Ishikawa (cell line): Measurements from ENCODE around the gene SLITRK5.

Source experiments
- CEBPB ChIP-seq: IDR thresholded peaks from 2 replicates; pipeline ENCODE4 v1.6.1; 2012
- CREB1 ChIP-seq: IDR thresholded peaks from 2 replicates; pipeline ENCODE4 v1.6.1; 2012; ENCODE audit warnings: low read depth
- EGR1 ChIP-seq: IDR thresholded peaks from 2 replicates; pipeline ENCODE4 v1.6.1; 2012
- EP300 ChIP-seq: IDR thresholded peaks from 2 replicates; pipeline ENCODE4 v1.6.1; 2012; ENCODE audit warnings: borderline replicate concordance
- FOXM1 ChIP-seq: IDR thresholded peaks from 2 replicates; pipeline ENCODE4 v1.6.1; 2012; ENCODE audit warnings: low read depth, borderline replicate concordance
- MAX ChIP-seq: IDR thresholded peaks from 2 replicates; pipeline ENCODE4 v1.6.1; 2012
- NFIC ChIP-seq: IDR thresholded peaks from 2 replicates; pipeline ENCODE4 v1.6.1; 2012
- RAD21 ChIP-seq: IDR thresholded peaks from 2 replicates; pipeline ENCODE4 v1.6.1; 2012; ENCODE audit warnings: low read depth
- REST ChIP-seq: IDR thresholded peaks from 2 replicates; pipeline ENCODE4 v1.6.1; 2012; ENCODE audit warnings: low read depth, mild to moderate bottlenecking
- TAF1 ChIP-seq: IDR thresholded peaks from 2 replicates; pipeline ENCODE4 v1.6.1; 2012; ENCODE audit warnings: low read depth, mild to moderate bottlenecking
- TCF12 ChIP-seq: IDR thresholded peaks from 2 replicates; pipeline ENCODE4 v1.6.1; 2012; ENCODE audit warnings: low read depth
- TEAD4 ChIP-seq: IDR thresholded peaks from 2 replicates; pipeline ENCODE4 v1.6.1; 2012
- USF1 ChIP-seq: IDR thresholded peaks from 2 replicates; pipeline ENCODE4 v1.6.1; 2012
- YY1 ChIP-seq: IDR thresholded peaks from 2 replicates; pipeline ENCODE4 v1.6.1; 2012; ENCODE audit warnings: low read depth
- ZBTB7A ChIP-seq: IDR thresholded peaks from 2 replicates; pipeline ENCODE4 v1.6.1; 2012; ENCODE audit warnings: low read depth

The SLITRK5 gene

GRCh38 chr13:87671031-87671752 is at the start of gene SLITRK5:
SLITRK5 (plus strand) TSS chr13:87671371; CDS start chr13:87675389, 4,018 bp downstream.
- TF ChIP-seq RAD21 (peak; percentile 56), CREB1 (no peak), MAX (peak; percentile 58), TEAD4 (no peak; the same call in 1 of the 2 replicates), USF1 (peak; percentile 29; the same call in 1 of the 2 replicates), YY1 (peak; percentile 84), ZBTB7A (peak; percentile 64; the same call in 1 of the 2 replicates), TAF1 (peak; percentile 41; the same call in 1 of the 2 replicates), FOXM1 (no peak), EP300 (0 out of 2 replicates have a peak, but pooled peaks have one; percentile 10), NFIC (0 out of 2 replicates have a peak, but pooled peaks have one; percentile 19), CEBPB (peak; percentile 20; the same call in 1 of the 2 replicates), REST (no peak), EGR1 (no peak)

GRCh38 chr13:87622971-87623370 is 48.2 kb upstream of the SLITRK5 start:
- TF ChIP-seq TCF12 (no peak), CREB1 (no peak), TAF1 (no peak), EGR1 (no peak), EP300 (no peak), FOXM1 (no peak), YY1 (no peak), RAD21 (no peak), USF1 (no peak), REST (no peak), ZBTB7A (no peak), TEAD4 (no peak), NFIC (no peak), CEBPB (no peak), MAX (no peak)

GRCh38 chr13:87656306-87656705 is 14.9 kb upstream of the SLITRK5 start:
- TF ChIP-seq RAD21 (no peak), NFIC (peak; percentile 58; the same call in 1 of the 2 replicates)

GRCh38 chr13:87661471-87661870 is 9.7 kb upstream of the SLITRK5 start:
- no peak for TF ChIP-seq ZBTB7A
- no peak for TF ChIP-seq CREB1
- no peak for TF ChIP-seq REST
- no peak for TF ChIP-seq MAX
- peak; percentile 45; the same call in 1 of the 2 replicates for TF ChIP-seq NFIC
- TF ChIP-seq TCF12: no peak
- TF ChIP-seq TEAD4: peak; percentile 48; the same call in 1 of the 2 replicates
